ENCODE measurements around the gene LMNTD2.

- TF ChIP-seq CTCF (IDR thresholded peaks at IDR 0.05) (no peak), POLR2A (IDR thresholded peaks at IDR 0.05) (no peak)
Observed at GRCh38 chr11:577611-577894, 17.0 kb upstream of the LMNTD2 start.

Data from uterus (tissue), 2 donors.